Measurements from ENCODE around the gene ZSCAN31.

ZSCAN31 gene

GRCh38 chr6:28351087-28351486, 15.1 kb upstream of the ZSCAN31 start:
- no peak overlapping the region for H3K27ac ChIP-seq
- TF ChIP-seq CTCF (conservative IDR thresholded peaks at IDR 0.05): no peak

GRCh38 chr6:28349892-28350737, 14.2 kb upstream of the ZSCAN31 start, which contains the start of gene ZKSCAN3:
Gene ZKSCAN3 (plus strand): TSS chr6:28349947. CDS start chr6:28359587, 9,640 bp downstream.
- no peak for TF ChIP-seq CTCF (conservative IDR thresholded peaks at IDR 0.05)

GRCh38 chr6:28349344-28349891, 13.5 kb upstream of the ZSCAN31 start:
- no peak for TF ChIP-seq CTCF (conservative IDR thresholded peaks at IDR 0.05)
- peak overlapping the region; percentile 77 for H3K27ac ChIP-seq

More at GRCh38 chr6:28349892-28350737, 14.2 kb upstream of the ZSCAN31 start, which contains the start of gene ZKSCAN3:
- H3K27ac ChIP-seq: peak within 1 kb of the TSS; percentile 77

- no peak for TF ChIP-seq CTCF (conservative IDR thresholded peaks at IDR 0.05)
- H3K27ac ChIP-seq: no peak overlapping the region
Observed at GRCh38 chr6:28347119-28347518, 11.2 kb upstream of the ZSCAN31 start.

GRCh38 chr6:28345201-28345600, 9.3 kb upstream of the ZSCAN31 start:
- H3K27ac ChIP-seq: no peak overlapping the region
- TF ChIP-seq CTCF (conservative IDR thresholded peaks at IDR 0.05): no peak

- H3K27ac ChIP-seq: no peak overlapping the region
- no peak for TF ChIP-seq CTCF (conservative IDR thresholded peaks at IDR 0.05)
Observed at GRCh38 chr6:28343898-28344677, 8.1 kb upstream of the ZSCAN31 start.
